Endothelial cell of umbilical vein (primary cell): Measurements from ENCODE around the gene LCE2C. TPM values are rescaled to one million over a fixed set of nuclear protein-coding genes. Genes with fewer than 3 reads are reported as not detected.

ENCODE experiments used
- BruUV-seq: library from RNA; stranded (reverse); fragments of 400-500 nt; replicated peaks from 2 replicates; lab custom pipeline; 2021; lab: Mats Ljungman, UMichigan
- CTCF ChIA-PET: fragments of 300-600, 350-600 bp; sonication (Branson Sonifier 250); formaldehyde crosslinking; loops from one replicate; lab custom pipeline; 2021; ENCODE audit warnings: antibody characterized with exemption, inconsistent platforms; lab: Charles Lee
- POLR2A ChIA-PET: fragments of 300-600, 350-600 bp; sonication (Branson Sonifier 250); formaldehyde crosslinking; loops from one replicate; lab custom pipeline; 2021; ENCODE audit warnings: antibody characterized with exemption, inconsistent platforms; lab: Charles Lee
- DNase-seq: peaks from one replicate; pipeline ENCODE4 v3.0.0-alpha.2; 2011; ENCODE audit warnings: low read depth, low spot score
- FAIRE-seq: peaks from 2 replicates; lab custom pipeline; 2011; peaks lifted over from hg19 to GRCh38; lab: Jason Lieb, UNC
- H2AFZ ChIP-seq: 2 replicates; pipeline ENCODE4 v1.6.0; 2012; ENCODE audit warnings: low read depth, low read length, control low read depth, inconsistent platforms
- H3K27ac ChIP-seq: 2 replicates; pipeline ENCODE4 v1.5.1; 2011; ENCODE audit warnings: low read depth, mild to moderate bottlenecking, control low read depth, low read length, moderate library complexity; ENCODE audit not compliant: insufficient read depth
- H3K27me3 ChIP-seq, 2 experiments: 2 replicates each; pipeline versions ENCODE4 v1.6.0 to v1.6.1; 2011; ENCODE audit warnings: low read length in 2 of 2, mixed read lengths in 1 of 2; ENCODE audit not compliant: control insufficient read depth in 2 of 2, insufficient read depth in 2 of 2
- H3K36me3 ChIP-seq, 2 experiments: 2 replicates in 1 of 2; 3 replicates in 1 of 2; pipeline ENCODE4 v1.5.1; 2011; ENCODE audit warnings: low read length in 2 of 2, mild to moderate bottlenecking in 1 of 2, moderate library complexity in 1 of 2; ENCODE audit not compliant: control insufficient read depth in 2 of 2, insufficient read depth in 2 of 2; ENCODE audit errors: extremely low read depth in 1 of 2
- H3K4me1 ChIP-seq: 3 replicates; pipeline ENCODE4 v1.5.1; 2011; ENCODE audit warnings: mild to moderate bottlenecking, low read length; ENCODE audit not compliant: control insufficient read depth, insufficient read depth; ENCODE audit errors: extremely low read depth
- H3K4me2 ChIP-seq: 2 replicates; pipeline ENCODE4 v1.6.1; 2011; ENCODE audit warnings: low read length, control low read depth, mixed read lengths; ENCODE audit not compliant: insufficient read depth
- H3K4me3 ChIP-seq, 3 experiments: fragments of 200-600 bp in 1 of 3; sonication (generic), shearing (Covaris generic) in 1 of 3; replicated peaks in 1 of 3; 2 replicates each; pipeline ENCODE4 v1.5.1; 2011 to 2016; ENCODE audit warnings: control low read depth in 3 of 3, low read length in 3 of 3, mild to moderate bottlenecking in 2 of 3, inconsistent platforms in 1 of 3, low read depth in 1 of 3, moderate library complexity in 1 of 3; ENCODE audit not compliant: insufficient read depth in 1 of 3
- H3K79me2 ChIP-seq: 2 replicates; pipeline ENCODE4 v1.6.0; 2012; ENCODE audit warnings: low read length, inconsistent platforms; ENCODE audit not compliant: control insufficient read depth, insufficient read depth
- H3K9ac ChIP-seq: replicated peaks from 2 replicates; pipeline ENCODE3; 2011; ENCODE audit warnings: low read length, control low read depth; ENCODE audit not compliant: insufficient read depth; ENCODE audit errors: extremely low read depth
- H3K9me1 ChIP-seq: replicated peaks from 3 replicates; pipeline ENCODE4 v1.6.0; 2011; ENCODE audit warnings: mild to moderate bottlenecking, low read length; ENCODE audit not compliant: control insufficient read depth, insufficient read depth; ENCODE audit errors: extremely low read depth
- H3K9me3 ChIP-seq: replicated peaks from 2 replicates; pipeline ENCODE4 v1.5.1; 2012; ENCODE audit warnings: low read length, inconsistent platforms; ENCODE audit not compliant: control insufficient read depth, insufficient read depth
- H4K20me1 ChIP-seq: replicated peaks from 2 replicates; pipeline ENCODE3; 2011; ENCODE audit warnings: mild to moderate bottlenecking, low read length; ENCODE audit not compliant: control insufficient read depth, insufficient read depth; ENCODE audit errors: extremely low read depth
- CTCF ChIP-seq, 2 donors: IDR thresholded peaks; 1 replicate in 1 of 2; 2 replicates in 1 of 2; pipeline ENCODE4 v1.5.1; 2011; ENCODE audit warnings: low read length in 2 of 2, mild to moderate bottlenecking in 2 of 2, moderate library complexity in 2 of 2, control low read depth in 1 of 2, inconsistent platforms in 1 of 2, low read depth in 1 of 2; ENCODE audit not compliant: insufficient read depth in 1 of 2; ENCODE audit errors: extremely low read depth in 1 of 2
- EZH2 ChIP-seq: IDR thresholded peaks from 2 replicates; pipeline ENCODE4 v1.6.1; 2012; ENCODE audit warnings: borderline replicate concordance, low read depth, mild to moderate bottlenecking, moderate library complexity, low read length, inconsistent platforms; ENCODE audit not compliant: severe bottlenecking
- FOS ChIP-seq: IDR thresholded peaks from 2 replicates; pipeline ENCODE4 v1.6.1; 2011; ENCODE audit warnings: mild to moderate bottlenecking, low read length, moderate library complexity, borderline replicate concordance; ENCODE audit not compliant: insufficient read depth
- GATA2 ChIP-seq: IDR thresholded peaks from 2 replicates; pipeline ENCODE4 v1.7.0; 2011; ENCODE audit warnings: low read depth, mild to moderate bottlenecking, moderate library complexity, mixed read lengths, low read length; ENCODE audit not compliant: insufficient read length, insufficient read depth
- JUN ChIP-seq: IDR thresholded peaks from 2 replicates; pipeline ENCODE4 v1.6.1; 2011; ENCODE audit warnings: borderline replicate concordance, low read depth; ENCODE audit not compliant: insufficient read length, insufficient read depth
- MAX ChIP-seq: IDR thresholded peaks from 2 replicates; pipeline ENCODE4 v1.6.1; 2011; ENCODE audit not compliant: insufficient read depth, insufficient read length
- POLR2A ChIP-seq: IDR thresholded peaks from 2 replicates; pipeline ENCODE4 v1.6.1; 2012; ENCODE audit warnings: low read depth, mild to moderate bottlenecking, control low read depth, low read length
- POLR2AphosphoS5 ChIP-seq: IDR thresholded peaks from 2 replicates; pipeline ENCODE4 v1.6.1; 2012; ENCODE audit warnings: low read depth, mild to moderate bottlenecking, control low read depth, low read length, moderate library complexity; ENCODE audit not compliant: insufficient read depth
- dilution Hi-C: fragments of 300-500 bp; cut with MboI; formaldehyde crosslinking; loops from one replicate; pipeline ENCODE4 v1.15.0; 2019; ENCODE audit warnings: low sequenced_read_pairs; ENCODE audit not compliant: extremely low pct_ligation_motif_present
- intact Hi-C: fragments of 100-400 bp; cut with micrococcal nuclease; formaldehyde crosslinking; loops from one replicate; pipeline ENCODE4 v1.10.0; 2022
- polyA plus RNA-seq, 4 experiments: library from polyadenylated mRNA; depleted of rRNA in 3 of 4; stranded (reverse) in 3 of 4; unstranded in 1 of 4; fragments of >200 nt; gene quantifications; 2 replicates each; pipeline versions ENCODE4 v1.2.1 to v1.2.3, GENCODE V29; 2011 to 2012; ENCODE audit warnings: missing spikeins in 1 of 4
- total RNA-seq: library from RNA; stranded (reverse); gene quantifications from 2 replicates; pipeline ENCODE4 v1.2.3, GENCODE V29; 2021

Gene LCE2C
- total and polyA plus RNA-seq, 2 donors (not counting 3 experiments of a cell fraction or from before 2014, with no cell fraction given) = not detected

- TF ChIP-seq MAX = no peak
- TF ChIP-seq FOS = no peak
- no peak for TF ChIP-seq GATA2
- no peak for TF ChIP-seq POLR2A
- no peak for TF ChIP-seq JUN
- no peak for TF ChIP-seq POLR2AphosphoS5
- no peak for TF ChIP-seq EZH2
- no peak for TF ChIP-seq CTCF (IDR thresholded peaks at IDR 0.05; ENCODE audit: extremely low read depth in 1 of 2, insufficient read depth in 1 of 2, low read depth in 1 of 2, low read length in 2 of 2)
- dilution Hi-C loops (no loop called here), intact Hi-C loops (no loop called here)
These were observed 17.4 kb upstream of the LCE2C start for GRCh38 chr1:152657677-152658076.

More at GRCh38 chr1:152657677-152658076, 17.4 kb upstream of the LCE2C start:
- FAIRE-seq (no peak), DNase-seq (no peak)
- Histone ChIP-seq H3K9me3 (no peaks in the 10 kb centered on the region), H3K36me3 (no peaks in the 10 kb centered on the region), H3K27ac (no peak overlapping the region), H3K4me1 (no peaks in the 10 kb centered on the region), H3K4me2 (no peak overlapping the region), H4K20me1 (no peaks in the 10 kb centered on the region), H2AFZ (no peak overlapping the region), H3K4me3 (no peak overlapping the region), H3K79me2 (no peaks in the 10 kb centered on the region), H3K27me3 (no peaks in the 10 kb centered on the region), H3K9ac (no peak overlapping the region), H3K9me1 (no peaks in the 10 kb centered on the region)
- ChIA-PET CTCF (interaction anchor here (1.1 kb wide), 1 partner anchor 14 kb away, joined by 3 read pairs; no protein-coding TSS in a partner anchor), POLR2A (no interaction called here)
- no TSS peak for BruUV-seq
